Measurements from ENCODE around the gene HINT3.
"Not testable (repeated sequence)": the region's sequence is repeated elsewhere in the genome, so short reads cannot be mapped to it uniquely, and the experiment has no call there.

Gene HINT3

GRCh38 chr6:125939791-125940190 lies 16.8 kb upstream of the HINT3 start:
- DNase-seq (ENCODE audit: low read depth in 2 of 2, low spot score in 1 of 2), result no peak

GRCh38 chr6:125940247-125941041 lies 16.1 kb upstream of the HINT3 start:
- no peak for DNase-seq (ENCODE audit: low read depth in 2 of 2, low spot score in 1 of 2)

DNA sequence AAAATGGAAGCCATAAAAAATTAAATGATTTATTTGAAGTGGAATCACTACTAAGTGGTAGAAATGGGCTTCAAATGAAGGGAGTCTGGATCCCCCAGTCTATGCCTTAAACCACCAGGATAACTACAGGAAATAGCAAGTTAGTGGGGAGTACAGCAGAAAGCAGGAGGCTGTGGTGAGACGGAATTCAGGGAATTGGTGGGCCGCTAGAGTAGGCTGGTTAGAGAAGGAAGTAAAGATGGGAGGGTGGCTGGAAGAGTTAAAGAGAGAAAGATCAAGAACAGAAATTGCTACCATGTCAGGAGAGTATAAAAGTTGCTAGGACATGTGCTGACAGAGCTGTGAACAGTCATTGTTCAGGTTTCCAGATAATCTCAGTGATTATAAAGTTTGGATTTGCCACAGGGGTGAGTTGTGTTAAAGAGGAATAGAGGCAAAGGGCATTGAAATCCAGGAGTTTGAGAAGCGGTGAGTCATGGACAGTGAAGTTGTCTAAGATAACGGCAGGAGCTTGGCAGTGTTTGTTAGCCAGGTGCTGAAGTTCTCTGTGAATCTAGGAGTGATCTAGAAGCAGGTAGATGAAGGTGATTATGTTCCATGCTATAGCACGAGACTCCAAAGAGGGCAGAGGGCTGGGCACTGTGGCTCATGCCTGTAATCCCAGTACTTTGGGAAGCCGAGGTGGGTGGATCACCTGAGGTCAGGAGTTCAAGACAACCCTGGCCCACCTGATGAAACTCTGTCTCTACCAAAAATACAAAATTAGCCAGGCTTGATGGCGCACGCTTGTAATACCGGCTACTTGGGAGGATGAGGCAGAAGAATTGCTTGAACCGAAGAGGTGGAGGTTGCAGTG lies 13.7 kb upstream of the HINT3 start:
- no peak for DNase-seq (ENCODE audit: low read depth in 2 of 2, low spot score in 1 of 2)

DNA sequence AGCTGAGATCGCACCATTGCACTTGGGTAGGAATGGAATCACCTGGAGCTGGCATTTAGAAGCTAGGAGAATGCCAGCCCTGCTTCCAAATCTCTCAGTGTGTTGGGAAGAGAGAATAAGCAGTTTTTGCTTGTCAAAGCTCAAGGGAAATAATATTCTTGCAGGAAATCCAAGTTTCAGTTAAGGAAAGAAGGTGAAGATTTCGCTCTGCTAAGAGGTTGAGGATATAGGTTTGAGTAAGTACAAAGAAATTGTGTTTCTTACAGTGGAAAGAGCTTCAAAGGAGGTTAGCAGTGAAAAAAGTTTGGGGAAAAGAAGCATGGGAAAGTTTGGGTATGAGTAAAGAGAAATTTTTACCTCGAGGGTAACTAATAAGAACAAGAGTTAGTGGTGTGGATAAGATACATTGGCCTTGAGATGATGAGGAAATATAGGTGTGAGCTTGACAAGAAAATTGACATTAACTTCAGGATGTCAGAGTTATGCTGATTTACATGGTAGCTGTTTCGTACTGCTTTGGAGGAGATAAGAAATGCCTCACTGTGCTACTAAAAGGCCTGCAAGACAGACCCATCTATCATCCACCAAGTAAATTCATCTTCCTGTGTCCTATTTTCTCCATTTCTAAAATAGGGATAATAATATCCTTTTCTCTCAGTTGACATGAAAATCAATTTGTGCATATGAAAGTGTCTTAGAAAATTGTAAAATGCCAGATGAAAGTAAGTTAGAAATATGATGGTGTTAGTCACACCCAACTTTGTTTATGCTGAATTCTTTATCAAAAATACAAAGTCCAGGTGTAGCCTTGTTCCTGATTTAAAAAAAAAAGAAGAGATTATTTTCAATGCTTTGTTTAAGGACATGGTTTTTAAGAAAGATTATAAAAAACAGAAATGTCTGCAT lies 12.8 kb upstream of the HINT3 start:
- no peak for DNase-seq (ENCODE audit: low read depth in 2 of 2, low spot score in 1 of 2)

DNA sequence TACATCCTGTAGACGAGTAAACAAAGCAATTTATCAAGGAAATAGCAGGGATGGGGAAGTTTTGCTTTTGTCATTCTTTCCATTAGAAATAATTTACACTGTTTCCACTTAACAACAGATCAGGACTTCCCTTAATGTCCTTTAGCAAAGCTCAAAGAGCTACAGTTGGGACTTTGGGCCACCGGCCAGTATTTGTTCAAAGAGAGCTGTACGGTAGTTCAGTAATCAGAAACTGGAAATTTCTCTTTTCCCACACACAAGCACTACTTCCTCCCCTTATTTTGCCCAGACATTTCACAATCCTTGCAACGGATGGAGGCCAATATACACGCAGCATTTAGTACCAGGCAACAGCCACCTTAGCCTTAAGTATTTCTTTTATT lies 12.1 kb upstream of the HINT3 start:
- DNase-seq (ENCODE audit: low read depth in 2 of 2, low spot score in 1 of 2), result no peak

DNA sequence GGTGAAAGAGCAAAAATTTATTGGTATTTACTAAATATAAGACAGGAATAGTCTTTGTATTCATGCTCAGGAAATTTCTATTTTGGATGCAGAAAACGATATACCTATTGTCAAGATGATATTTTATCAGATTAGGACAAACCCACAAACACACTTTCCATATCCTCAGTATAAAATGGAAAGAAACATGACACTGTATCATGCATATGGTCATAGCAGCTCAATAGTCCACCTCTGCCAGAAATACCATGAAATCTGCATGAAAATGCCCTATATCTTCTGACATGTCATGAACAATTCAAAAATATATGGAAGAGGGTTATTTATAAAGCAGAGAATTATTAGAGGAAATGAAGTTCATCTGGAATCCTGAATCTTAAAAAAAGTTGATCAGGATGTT lies 11.7 kb upstream of the HINT3 start:
- DNase-seq (ENCODE audit: low read depth in 2 of 2, low spot score in 1 of 2), result no peak

- no peak for DNase-seq (ENCODE audit: low read depth in 2 of 2, low spot score in 1 of 2)
These were observed 11.0 kb upstream of the HINT3 start for GRCh38 chr6:125945378-125946141.

- no peak for DNase-seq (ENCODE audit: low read depth in 2 of 2, low spot score in 1 of 2)
These were observed 9.0 kb upstream of the HINT3 start for GRCh38 chr6:125947615-125948014.

GRCh38 chr6:125948455-125948854 lies 8.1 kb upstream of the HINT3 start:
- no peak for DNase-seq (ENCODE audit: low read depth in 2 of 2, low spot score in 1 of 2)

DNA sequence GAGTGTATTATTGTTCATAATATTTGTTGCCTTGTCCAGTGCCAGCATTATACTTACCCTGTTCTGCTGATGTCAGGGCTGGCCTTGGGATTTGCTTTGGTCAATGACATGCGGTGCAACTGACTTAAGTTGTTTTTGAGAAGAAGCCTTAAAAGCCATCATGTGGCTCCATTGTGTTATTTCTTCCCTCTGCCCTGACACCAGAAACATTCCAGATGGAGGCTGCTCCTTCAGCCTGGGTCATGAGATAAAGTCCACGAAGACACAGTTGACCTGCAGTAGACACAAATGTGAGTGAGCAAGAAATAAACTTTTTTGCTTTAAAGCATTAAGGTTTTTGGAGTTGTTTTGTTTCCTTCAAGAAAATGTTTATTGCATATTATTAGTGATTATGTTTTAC lies 7.5 kb upstream of the HINT3 start:
- DNase-seq (ENCODE audit: low read depth in 2 of 2, low spot score in 1 of 2), result no peak

GRCh38 chr6:125950293-125950692 lies 6.3 kb upstream of the HINT3 start:
- DNase-seq (ENCODE audit: low read depth in 2 of 2, low spot score in 1 of 2), result no peak

- not testable (repeated sequence) for DNase-seq (ENCODE audit: low read depth in 2 of 2, low spot score in 1 of 2)
These were observed 5.9 kb upstream of the HINT3 start for GRCh38 chr6:125950716-125951115.

- DNase-seq (ENCODE audit: low read depth in 2 of 2, low spot score in 1 of 2), result no peak
These were observed 5.2 kb upstream of the HINT3 start for GRCh38 chr6:125951323-125951722.

- DNase-seq (ENCODE audit: low read depth in 2 of 2, low spot score in 1 of 2), result no peak
These were observed 3.6 kb upstream of the HINT3 start for GRCh38 chr6:125952764-125953501.

GRCh38 chr6:125953502-125953875 lies 3.1 kb upstream of the HINT3 start:
- no peak for DNase-seq (ENCODE audit: low read depth in 2 of 2, low spot score in 1 of 2)

DNA sequence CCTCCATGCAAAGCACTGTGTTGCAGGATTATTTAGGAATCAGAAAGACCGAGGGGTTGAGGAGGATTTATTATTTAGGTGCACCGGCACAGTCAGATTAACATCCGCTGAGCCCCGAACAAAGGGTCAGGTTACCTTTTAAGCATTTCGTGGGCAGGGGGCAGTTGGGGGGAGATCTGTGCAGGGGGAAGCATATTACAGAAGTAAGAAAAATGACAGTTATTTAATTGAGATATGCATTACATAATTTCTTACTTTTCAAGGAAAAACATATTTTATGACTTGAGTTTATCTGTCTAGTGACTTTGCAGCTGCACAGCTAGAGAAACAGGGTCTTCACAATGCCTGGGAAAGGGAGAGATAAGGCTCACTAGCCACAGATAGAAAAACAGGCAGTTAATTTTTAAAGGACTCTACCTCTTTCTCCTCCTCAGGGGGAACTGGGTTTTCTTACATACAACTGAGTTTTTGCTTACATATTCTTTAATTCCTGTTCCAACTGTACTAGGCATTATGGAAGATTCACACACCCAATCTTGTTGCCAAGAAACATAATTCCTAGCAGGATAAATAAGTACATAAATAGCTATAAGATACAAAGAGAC lies 1.7 kb upstream of the HINT3 start:
- DNase-seq (ENCODE audit: low read depth in 2 of 2, low spot score in 1 of 2), result no peak

GRCh38 chr6:125955973-125956372 lies 597 bp upstream of the HINT3 start:
- DNase-seq (ENCODE audit: low read depth in 2 of 2, low spot score in 1 of 2), result no peak

DNA sequence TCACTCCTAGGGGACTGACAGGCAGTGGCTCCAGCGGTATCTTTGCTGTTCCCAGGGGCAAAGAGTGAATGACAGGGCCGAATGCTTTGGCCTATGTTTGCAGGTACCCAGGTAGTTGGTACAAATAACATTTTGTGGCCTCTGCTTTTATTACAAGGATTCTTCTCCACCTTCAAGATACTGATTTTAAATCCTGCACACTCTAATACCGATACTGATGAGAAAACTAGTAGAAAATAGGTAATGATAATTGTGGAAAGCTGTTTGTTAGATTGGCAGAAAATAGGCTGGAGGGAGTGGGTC lies 772 bp downstream of the HINT3 start:
- no peak for DNase-seq (ENCODE audit: low read depth in 2 of 2, low spot score in 1 of 2)

DNA sequence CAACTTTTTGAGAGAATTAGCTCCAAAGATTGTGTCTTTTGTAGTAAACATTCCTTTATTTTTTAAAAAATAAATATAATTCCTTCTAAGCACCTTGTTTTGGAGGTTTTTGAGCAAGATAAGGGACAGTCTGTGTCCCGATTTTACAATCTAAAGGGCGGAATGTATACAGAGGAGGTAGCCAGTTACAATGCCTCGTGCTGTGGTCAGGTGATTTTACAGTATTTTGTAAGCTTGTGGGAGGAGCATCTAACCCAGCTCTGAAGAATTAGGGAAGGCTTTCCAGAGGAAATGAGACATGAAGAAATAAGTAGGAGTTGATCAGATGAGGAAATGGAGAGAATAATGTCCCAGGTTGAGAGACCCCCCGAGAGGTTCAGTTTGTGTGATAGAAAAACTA lies 1.3 kb downstream of the HINT3 start:
- no peak for DNase-seq (ENCODE audit: low read depth in 2 of 2, low spot score in 1 of 2)

GRCh38 chr6:125959041-125959440 lies 2.5 kb downstream of the HINT3 start:
- DNase-seq (ENCODE audit: low read depth in 2 of 2, low spot score in 1 of 2), result no peak

Measured in stimulated activated CD8-positive, alpha-beta memory T cell treated with anti-CD3 and anti-CD28 coated beads, Interleukin-4, amount 100 ng/mL, for 4 hours (primary cell).